Nephron (organoid): ENCODE results near the gene VWA8.
A peak's percentile ranks its signal among the peaks of the same experiment; 100 is the strongest.

Experiments used
- H3K27ac Mint-ChIP-seq, 3 experiments: 2 replicates each; pipeline ENCODE4 v1.8.0; 2020; ENCODE audit warnings: mixed read lengths in 3 of 3, mild to moderate bottlenecking in 2 of 3, moderate library complexity in 1 of 3
- H3K27me3 Mint-ChIP-seq: 2 replicates; pipeline ENCODE4 v1.8.0; 2021; ENCODE audit warnings: low read depth, mild to moderate bottlenecking, moderate library complexity, mixed read lengths
- H3K36me3 Mint-ChIP-seq: 2 replicates; pipeline ENCODE4 v1.8.0; 2020; ENCODE audit warnings: low read depth, mixed read lengths
- H3K4me1 Mint-ChIP-seq: 2 replicates; pipeline ENCODE4 v1.8.0; 2020; ENCODE audit warnings: mixed read lengths
- H3K4me3 Mint-ChIP-seq, 3 experiments: 2 replicates each; pipeline ENCODE4 v1.8.0; 2020; ENCODE audit warnings: mild to moderate bottlenecking in 3 of 3, mixed read lengths in 3 of 3, moderate library complexity in 2 of 3
- H3K9me3 Mint-ChIP-seq: 2 replicates; pipeline ENCODE4 v1.8.0; 2020; ENCODE audit warnings: mixed read lengths
- TF ChIP-seq, protein P1 (sequence below), 3 experiments: fragments of 200-600 bp; sonication (generic); IDR thresholded peaks; one replicate each; pipeline ENCODE4 v1.5.0; 2021; ENCODE audit warnings: antibody characterized with exemption in 3 of 3; ENCODE audit not compliant: unreplicated experiment in 3 of 3

VWA8 gene

DNA sequence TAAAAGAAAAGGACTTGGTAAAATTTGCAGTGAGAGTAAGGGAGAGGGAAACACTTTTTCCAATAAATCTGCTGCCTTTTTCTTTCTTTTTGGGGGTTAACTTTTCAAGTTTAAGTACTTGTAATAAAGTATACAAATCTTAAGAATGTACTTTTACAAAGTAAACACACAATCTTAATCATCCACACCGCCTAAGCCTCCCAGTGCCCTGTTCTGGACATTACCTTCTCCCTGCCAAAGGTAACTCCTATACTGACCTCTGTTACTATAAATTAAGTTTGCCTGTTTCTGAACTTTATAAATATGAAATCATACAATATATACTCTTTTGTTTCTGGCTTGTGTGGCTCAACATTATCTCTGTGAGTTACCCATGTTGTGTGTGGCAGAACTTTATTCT, 365.6 kb downstream of the VWA8 start:
- H3K27ac Mint-ChIP-seq, result no peak overlapping the region
- H3K36me3 Mint-ChIP-seq, result peaks cover 26% of the 10 kb centered on the region
- peaks cover 15% of the 10 kb centered on the region for H3K4me1 Mint-ChIP-seq
- no peak overlapping the region for H3K4me3 Mint-ChIP-seq
- H3K9me3 Mint-ChIP-seq, result no peaks in the 10 kb centered on the region
- H3K27me3 Mint-ChIP-seq, result no peaks in the 10 kb centered on the region
- TF ChIP-seq, protein P1, sequence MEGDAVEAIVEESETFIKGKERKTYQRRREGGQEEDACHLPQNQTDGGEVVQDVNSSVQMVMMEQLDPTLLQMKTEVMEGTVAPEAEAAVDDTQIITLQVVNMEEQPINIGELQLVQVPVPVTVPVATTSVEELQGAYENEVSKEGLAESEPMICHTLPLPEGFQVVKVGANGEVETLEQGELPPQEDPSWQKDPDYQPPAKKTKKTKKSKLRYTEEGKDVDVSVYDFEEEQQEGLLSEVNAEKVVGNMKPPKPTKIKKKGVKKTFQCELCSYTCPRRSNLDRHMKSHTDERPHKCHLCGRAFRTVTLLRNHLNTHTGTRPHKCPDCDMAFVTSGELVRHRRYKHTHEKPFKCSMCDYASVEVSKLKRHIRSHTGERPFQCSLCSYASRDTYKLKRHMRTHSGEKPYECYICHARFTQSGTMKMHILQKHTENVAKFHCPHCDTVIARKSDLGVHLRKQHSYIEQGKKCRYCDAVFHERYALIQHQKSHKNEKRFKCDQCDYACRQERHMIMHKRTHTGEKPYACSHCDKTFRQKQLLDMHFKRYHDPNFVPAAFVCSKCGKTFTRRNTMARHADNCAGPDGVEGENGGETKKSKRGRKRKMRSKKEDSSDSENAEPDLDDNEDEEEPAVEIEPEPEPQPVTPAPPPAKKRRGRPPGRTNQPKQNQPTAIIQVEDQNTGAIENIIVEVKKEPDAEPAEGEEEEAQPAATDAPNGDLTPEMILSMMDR (IDR thresholded peaks at IDR 0.05; ENCODE audit: unreplicated experiment in 3 of 3), result no peak

- Mint-ChIP-seq H3K36me3 (peaks cover 46% of the 10 kb centered on the region), H3K4me1 (no peaks in the 10 kb centered on the region), H3K9me3 (no peaks in the 10 kb centered on the region), H3K27ac (no peak overlapping the region), H3K4me3 (no peak overlapping the region), H3K27me3 (no peaks in the 10 kb centered on the region)
- TF ChIP-seq, protein P1 (IDR thresholded peaks at IDR 0.05; ENCODE audit: unreplicated experiment in 3 of 3), result no peak
Measured at GRCh38 chr13:41590643-41591042, 370.3 kb downstream of the VWA8 start.

GRCh38 chr13:41590122-41590521, 370.8 kb downstream of the VWA8 start:
- Mint-ChIP-seq H3K4me1 (no peaks in the 10 kb centered on the region), H3K27ac (no peak overlapping the region), H3K36me3 (peaks cover 48% of the 10 kb centered on the region), H3K27me3 (no peaks in the 10 kb centered on the region), H3K9me3 (no peaks in the 10 kb centered on the region), H3K4me3 (no peak overlapping the region)
- TF ChIP-seq, protein P1 (IDR thresholded peaks at IDR 0.05; ENCODE audit: unreplicated experiment in 3 of 3), result no peak

- TF ChIP-seq, protein P1 (IDR thresholded peaks at IDR 0.05; ENCODE audit: unreplicated experiment in 3 of 3), result no peak
- peak overlapping the region in 1 of 3 experiments; percentile 15 for H3K27ac Mint-ChIP-seq
Measured at GRCh38 chr13:41589434-41589833, 371.5 kb downstream of the VWA8 start.

GRCh38 chr13:41588899-41589298, 372.0 kb downstream of the VWA8 start:
- Mint-ChIP-seq H3K4me3 (no peak overlapping the region), H3K9me3 (no peaks in the 10 kb centered on the region), H3K36me3 (peaks cover 58% of the 10 kb centered on the region), H3K4me1 (no peaks in the 10 kb centered on the region), H3K27ac (peak overlapping the region in 1 of 3 experiments; percentile 15), H3K27me3 (no peaks in the 10 kb centered on the region)
- TF ChIP-seq, protein P1 (IDR thresholded peaks at IDR 0.05; ENCODE audit: unreplicated experiment in 3 of 3), result no peak

More at GRCh38 chr13:41589434-41589833, 371.5 kb downstream of the VWA8 start:
- no peak overlapping the region for H3K4me3 Mint-ChIP-seq
- no peaks in the 10 kb centered on the region for H3K9me3 Mint-ChIP-seq
- no peaks in the 10 kb centered on the region for H3K27me3 Mint-ChIP-seq
- H3K36me3 Mint-ChIP-seq, result peaks cover 54% of the 10 kb centered on the region
- no peaks in the 10 kb centered on the region for H3K4me1 Mint-ChIP-seq

GRCh38 chr13:41588448-41588847, 372.5 kb downstream of the VWA8 start:
- no peaks in the 10 kb centered on the region for H3K4me1 Mint-ChIP-seq
- peaks cover 60% of the 10 kb centered on the region for H3K36me3 Mint-ChIP-seq
- H3K27me3 Mint-ChIP-seq, result no peaks in the 10 kb centered on the region
- TF ChIP-seq, protein P1 (IDR thresholded peaks at IDR 0.05; ENCODE audit: unreplicated experiment in 3 of 3), result no peak
- H3K9me3 Mint-ChIP-seq, result no peaks in the 10 kb centered on the region
- H3K4me3 Mint-ChIP-seq, result no peak overlapping the region
- H3K27ac Mint-ChIP-seq, result no peak overlapping the region
